Measurements from ENCODE around the gene CERS6.

DNA sequence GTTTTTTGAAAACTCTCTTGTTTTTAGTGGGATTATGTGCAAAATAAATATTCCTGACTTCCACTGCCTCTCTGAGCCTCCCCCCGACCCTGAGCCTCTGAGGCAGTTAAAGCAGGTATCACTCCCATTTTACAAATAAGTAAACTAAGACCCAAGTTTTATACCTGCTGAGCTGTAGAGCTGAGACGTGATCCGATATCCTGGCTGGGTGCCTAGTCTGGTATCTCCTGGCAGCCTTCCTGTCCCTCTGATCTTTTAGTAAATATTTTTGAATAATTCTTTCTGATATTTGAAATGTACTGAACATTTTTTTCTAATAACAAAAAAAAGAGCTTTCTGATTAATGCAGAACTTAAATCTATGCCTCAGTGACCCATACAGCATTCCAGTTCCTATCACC, 238.1 kb downstream of the CERS6 start:
- TF ChIP-seq, protein P1, sequence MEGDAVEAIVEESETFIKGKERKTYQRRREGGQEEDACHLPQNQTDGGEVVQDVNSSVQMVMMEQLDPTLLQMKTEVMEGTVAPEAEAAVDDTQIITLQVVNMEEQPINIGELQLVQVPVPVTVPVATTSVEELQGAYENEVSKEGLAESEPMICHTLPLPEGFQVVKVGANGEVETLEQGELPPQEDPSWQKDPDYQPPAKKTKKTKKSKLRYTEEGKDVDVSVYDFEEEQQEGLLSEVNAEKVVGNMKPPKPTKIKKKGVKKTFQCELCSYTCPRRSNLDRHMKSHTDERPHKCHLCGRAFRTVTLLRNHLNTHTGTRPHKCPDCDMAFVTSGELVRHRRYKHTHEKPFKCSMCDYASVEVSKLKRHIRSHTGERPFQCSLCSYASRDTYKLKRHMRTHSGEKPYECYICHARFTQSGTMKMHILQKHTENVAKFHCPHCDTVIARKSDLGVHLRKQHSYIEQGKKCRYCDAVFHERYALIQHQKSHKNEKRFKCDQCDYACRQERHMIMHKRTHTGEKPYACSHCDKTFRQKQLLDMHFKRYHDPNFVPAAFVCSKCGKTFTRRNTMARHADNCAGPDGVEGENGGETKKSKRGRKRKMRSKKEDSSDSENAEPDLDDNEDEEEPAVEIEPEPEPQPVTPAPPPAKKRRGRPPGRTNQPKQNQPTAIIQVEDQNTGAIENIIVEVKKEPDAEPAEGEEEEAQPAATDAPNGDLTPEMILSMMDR (IDR thresholded peaks at IDR 0.05 in 2 of 3, conservative IDR thresholded peaks at IDR 0.05 in 1 of 3; ENCODE audit: control insufficient read depth in 2 of 3, extremely low read depth in 1 of 3, insufficient read depth in 1 of 3, low read depth in 3 of 3, low read length in 3 of 3): no peak
- TF ChIP-seq FOXM1 (IDR thresholded peaks at IDR 0.05; ENCODE audit: low read depth, low read length): no peak

All from GM12878 (cell line).